ENCODE data around the gene C1QB. TPM values are rescaled to one million over a fixed set of nuclear protein-coding genes. Genes with fewer than 3 reads are reported as not detected.

Gene C1QB
- total and polyA plus RNA-seq, 9 of the 15 experiments (the other 6 are each of a cell fraction or from before 2014, with no cell fraction given) = 0.55 TPM; not detected in 8

- Histone ChIP-seq H3K4me2 (ENCODE audit: insufficient read depth, low read length) (no peak overlapping the region), H3K9ac (ENCODE audit: insufficient read depth in 1 of 2, low read depth in 2 of 2, low read length in 2 of 2) (no peak overlapping the region), H3K36me3 (ENCODE audit: control insufficient read depth, insufficient read depth, low read length) (no peaks in the 10 kb centered on the region), H3K27ac (ENCODE audit: extremely low read depth, low read depth, low read length) (no peak overlapping the region), H3K79me2 (ENCODE audit: control insufficient read depth, insufficient read depth, low read length) (no peaks in the 10 kb centered on the region), H3K9me3 (replicated peaks; ENCODE audit: control insufficient read depth, insufficient read depth, low read depth, low read length) (no peaks in the 10 kb centered on the region), H3K27me3 (ENCODE audit: control insufficient read depth in 2 of 2, insufficient read depth in 2 of 2, low read length in 2 of 2) (peaks cover 0 to 38% of the 10 kb centered on the region in 2 experiments; a peak in 2 of 5 replicates), H3K4me3 (no peak overlapping the region), H2AFZ (ENCODE audit: low read depth, low read length) (no peak overlapping the region), H3K9me1 (ENCODE audit: control insufficient read depth, insufficient read depth, low read length) (no peaks in the 10 kb centered on the region), H3K4me1 (replicated peaks in 1 of 2; ENCODE audit: control insufficient read depth in 2 of 2, insufficient read depth in 2 of 2, low read length in 2 of 2) (peaks cover 0 to 16% of the 10 kb centered on the region in 2 experiments; a peak in 3 of 5 replicates), H4K20me1 (replicated peaks; ENCODE audit: control insufficient read depth, insufficient read depth, low read length) (peaks cover 33% of the 10 kb centered on the region)
- no TSS peak for BruUV-seq (replicated peaks)
- FAIRE-seq (no peak), DNase-seq (ENCODE audit: extremely low read depth in 1 of 4, low spot score in 3 of 4) (no peak), ATAC-seq (no peak)
- POLR2A ChIA-PET = interaction anchor here (0.6 to 1.1 kb wide), 2 partner anchors 194 to 249 kb away, joined by 3 to 5 read pairs; no protein-coding TSS in a partner anchor
- CTCF ChIA-PET (ENCODE audit: low intra/inter-chr PET ratio) = interaction anchor here (0.6 to 6.1 kb wide), 6 partner anchors 111 to 1945 kb away, joined by 3 to 96 read pairs (median 8); no protein-coding TSS in a partner anchor
- no peak for TF ChIP-seq KLF13 (tag; IDR thresholded peaks at IDR 0.05; ENCODE audit: borderline replicate concordance, low read depth)
- TF ChIP-seq KLF6 (CRISPR knock-in tag; IDR thresholded peaks at IDR 0.05; ENCODE audit: borderline replicate concordance) = no peak
- WGBS (ENCODE audit: insufficient coverage, low coverage, missing lambda C conversion rate) = 3% methylated on average over 8 of the region's 8 CpGs
- in situ Hi-C loops (cut with MboI) = no loop called here
- intact Hi-C loops (cut with micrococcal nuclease) = loop anchor here (1.0 to 5.0 kb wide), 3 partner anchors 17 to 114 kb away; no protein-coding TSS in a partner anchor
Measured at GRCh38 chr1:22641247-22641646, 11.8 kb upstream of the C1QB start.

GRCh38 chr1:22641906-22642636, 11.0 kb upstream of the C1QB start:
- Histone ChIP-seq H3K4me3 (no peak overlapping the region), H4K20me1 (replicated peaks; ENCODE audit: control insufficient read depth, insufficient read depth, low read length) (peaks cover 39% of the 10 kb centered on the region), H3K4me1 (replicated peaks in 1 of 2; ENCODE audit: control insufficient read depth in 2 of 2, insufficient read depth in 2 of 2, low read length in 2 of 2) (peaks cover 0 to 13% of the 10 kb centered on the region in 2 experiments; a peak in 3 of 5 replicates), H3K36me3 (ENCODE audit: control insufficient read depth, insufficient read depth, low read length) (no peaks in the 10 kb centered on the region), H3K9ac (ENCODE audit: insufficient read depth in 1 of 2, low read depth in 2 of 2, low read length in 2 of 2) (peak overlapping the region in 1 of 2 experiments; percentile 2; a peak in 1 of 4 replicates), H3K9me1 (ENCODE audit: control insufficient read depth, insufficient read depth, low read length) (no peaks in the 10 kb centered on the region), H3K79me2 (ENCODE audit: control insufficient read depth, insufficient read depth, low read length) (no peaks in the 10 kb centered on the region), H3K27me3 (ENCODE audit: control insufficient read depth in 2 of 2, insufficient read depth in 2 of 2, low read length in 2 of 2) (peaks cover 1 to 42% of the 10 kb centered on the region in 2 experiments; a peak in 3 of 5 replicates), H2AFZ (ENCODE audit: low read depth, low read length) (no peak overlapping the region), H3K4me2 (ENCODE audit: insufficient read depth, low read length) (no peak overlapping the region), H3K27ac (ENCODE audit: extremely low read depth, low read depth, low read length) (no peak overlapping the region), H3K9me3 (replicated peaks; ENCODE audit: control insufficient read depth, insufficient read depth, low read depth, low read length) (no peaks in the 10 kb centered on the region)
- FAIRE-seq = peak; percentile 73
- BruUV-seq (replicated peaks) = no TSS peak
- WGBS (ENCODE audit: insufficient coverage, low coverage, missing lambda C conversion rate) = 2% methylated on average over 16 of the region's 18 CpGs
- ChIA-PET POLR2A (interaction anchor here (0.6 to 1.1 kb wide), 5 partner anchors 43 to 443 kb away, joined by 3 to 5 read pairs (median 3); no protein-coding TSS in a partner anchor), CTCF (ENCODE audit: low intra/inter-chr PET ratio) (interaction anchor here (0.6 to 6.1 kb wide), 8 partner anchors 112 to 589 kb away, joined by 3 to 96 read pairs (median 5); no protein-coding TSS in a partner anchor)
- in situ Hi-C loops (cut with MboI) (no loop called here), intact Hi-C loops (cut with micrococcal nuclease) (loop anchor here (1.0 to 5.0 kb wide), 5 partner anchors 18 to 509 kb away; no protein-coding TSS in a partner anchor)
- DNase-seq (ENCODE audit: extremely low read depth in 1 of 4, low spot score in 3 of 4) = peak; percentile 83 to 94 (median 92)
- ATAC-seq = peak; percentile 95
- TF ChIP-seq SMC3 (conservative IDR thresholded peaks at IDR 0.05; ENCODE audit: insufficient read depth, low read depth, low read length) (peak; percentile 98), DEAF1 (CRISPR knock-in tag; IDR thresholded peaks at IDR 0.05) (peak; percentile 94), ZBTB7A (IDR thresholded peaks at IDR 0.05; ENCODE audit: borderline replicate concordance, control insufficient read depth, low read depth, low read length) (peak; percentile 19; the same call in 1 of the 2 replicates), ARID2 (IDR thresholded peaks at IDR 0.05) (peak; percentile 77), MYNN (IDR thresholded peaks at IDR 0.05) (0 out of 2 replicates have a peak, but pooled peaks have one; percentile 33), MYNN (CRISPR knock-in tag; IDR thresholded peaks at IDR 0.05) (no peak), HNRNPK (IDR thresholded peaks at IDR 0.05; ENCODE audit: low read depth, low read length, poor library complexity, severe bottlenecking) (no peak), CC2D1A (IDR thresholded peaks at IDR 0.05) (peak; percentile 71; the same call in 1 of the 2 replicates), EGR1 (conservative IDR thresholded peaks at IDR 0.05) (peak; percentile 36; the same call in 1 of the 2 replicates), STAG1 (CRISPR knock-in tag; IDR thresholded peaks at IDR 0.05; ENCODE audit: borderline replicate concordance) (peak; percentile 95)

Measured in K562 (cell line).